GM21515 (cell line): ENCODE data around the gene SRD5A1.

ENCODE experiments used
- ATAC-seq: cut with Tn5 transposase; IDR thresholded peaks from one replicate; pipeline ENCODE4 v1.9.1; 2021; ENCODE audit not compliant: unreplicated experiment

SRD5A1 gene

GRCh38 chr5:6711409-6712141, 78.3 kb downstream of the SRD5A1 start:
- ATAC-seq: no peak

- no peak for ATAC-seq
Measured at GRCh38 chr5:6712142-6712576, 78.9 kb downstream of the SRD5A1 start.

- ATAC-seq: peak; percentile 61
Measured at GRCh38 chr5:6712577-6713273, 79.5 kb downstream of the SRD5A1 start.

- ATAC-seq: peak; percentile 19
Measured at GRCh38 chr5:6713274-6714225, 80.3 kb downstream of the SRD5A1 start, which contains the start of gene TENT4A. Gene TENT4A (plus strand): TSS chr5:6713432. CDS start chr5:6713984, 552 bp downstream.

GRCh38 chr5:6714226-6715041, 81.2 kb downstream of the SRD5A1 start:
- ATAC-seq: no peak

GRCh38 chr5:6715271-6715670, 82.0 kb downstream of the SRD5A1 start:
- ATAC-seq: no peak

- no peak for ATAC-seq
Measured at GRCh38 chr5:6715758-6716628, 82.8 kb downstream of the SRD5A1 start.

- ATAC-seq: no peak
Measured at GRCh38 chr5:6716629-6717149, 83.4 kb downstream of the SRD5A1 start.

GRCh38 chr5:6717247-6717646, 84.0 kb downstream of the SRD5A1 start:
- no peak for ATAC-seq

- no peak for ATAC-seq
Measured at GRCh38 chr5:6717687-6718086, 84.4 kb downstream of the SRD5A1 start.

- no peak for ATAC-seq
Measured at GRCh38 chr5:6718161-6718681, 85.0 kb downstream of the SRD5A1 start.

- ATAC-seq: no peak
Measured at GRCh38 chr5:6718718-6719117, 85.5 kb downstream of the SRD5A1 start.

- no peak for ATAC-seq
Measured at GRCh38 chr5:6719417-6719816, 86.2 kb downstream of the SRD5A1 start.

- ATAC-seq: no peak
Measured at GRCh38 chr5:6719896-6720560, 86.8 kb downstream of the SRD5A1 start.

GRCh38 chr5:6720561-6720921, 87.3 kb downstream of the SRD5A1 start:
- no peak for ATAC-seq

- no peak for ATAC-seq
Measured at GRCh38 chr5:6721442-6721841, 88.2 kb downstream of the SRD5A1 start.

GRCh38 chr5:6722015-6722414, 88.8 kb downstream of the SRD5A1 start:
- ATAC-seq: no peak

GRCh38 chr5:6723122-6723815, 90.0 kb downstream of the SRD5A1 start:
- ATAC-seq: no peak
